ENCODE data around the gene COL5A3.
"Not testable (repeated sequence)": the region's sequence is repeated elsewhere in the genome, so short reads cannot be mapped to it uniquely, and the experiment has no call there.

Gene COL5A3

GRCh38 chr19:9935506-9936325 is 74.6 kb downstream of the COL5A3 start:
- no peak for DNase-seq

DNA sequence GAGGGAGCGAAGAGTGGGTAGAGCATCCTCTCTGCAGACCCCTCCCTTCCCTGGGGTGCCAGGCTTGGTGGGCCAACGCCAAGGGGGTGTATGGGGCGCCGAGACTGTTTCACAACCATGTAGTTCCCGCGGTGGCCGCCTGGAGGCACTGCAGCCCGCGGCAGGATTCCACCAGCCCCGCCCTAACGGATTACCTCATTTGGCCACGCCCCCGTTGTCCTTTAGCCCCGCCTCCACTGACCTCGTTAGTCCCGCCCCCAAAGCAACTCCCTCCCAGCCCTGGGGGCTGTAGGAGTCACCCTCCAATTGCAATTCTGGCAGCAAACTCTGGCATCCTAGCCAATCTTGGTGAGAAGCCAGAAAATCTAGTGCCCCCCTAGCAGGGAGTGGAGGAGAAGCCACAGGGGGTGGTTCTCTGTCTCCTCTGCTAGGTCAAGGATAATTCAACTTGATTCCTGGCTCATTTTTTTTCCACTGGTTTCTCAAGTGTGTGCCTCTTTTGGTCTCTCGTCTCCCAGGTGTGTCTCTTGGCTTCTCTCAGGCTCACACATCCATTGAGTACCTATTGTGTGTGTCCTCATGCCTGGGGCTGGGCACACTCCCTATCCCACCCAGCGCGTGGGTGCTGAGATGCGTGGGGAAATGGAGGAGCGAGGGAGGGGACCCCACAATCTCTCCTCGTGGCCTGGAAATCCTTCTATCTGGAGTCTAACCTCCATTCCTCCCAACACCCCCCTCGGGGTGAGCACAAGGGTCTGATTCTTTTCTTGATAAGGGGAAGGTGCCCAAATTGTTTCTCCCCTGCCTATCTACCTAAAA is 76.0 kb downstream of the COL5A3 start:
- peak; percentile 88 for DNase-seq

GRCh38 chr19:9932835-9933234 is 77.5 kb downstream of the COL5A3 start:
- no peak for DNase-seq

GRCh38 chr19:9931629-9932028 is 78.7 kb downstream of the COL5A3 start:
- DNase-seq = no peak

- no peak for DNase-seq
These were observed 86.9 kb downstream of the COL5A3 start for GRCh38 chr19:9923440-9923839.

DNA sequence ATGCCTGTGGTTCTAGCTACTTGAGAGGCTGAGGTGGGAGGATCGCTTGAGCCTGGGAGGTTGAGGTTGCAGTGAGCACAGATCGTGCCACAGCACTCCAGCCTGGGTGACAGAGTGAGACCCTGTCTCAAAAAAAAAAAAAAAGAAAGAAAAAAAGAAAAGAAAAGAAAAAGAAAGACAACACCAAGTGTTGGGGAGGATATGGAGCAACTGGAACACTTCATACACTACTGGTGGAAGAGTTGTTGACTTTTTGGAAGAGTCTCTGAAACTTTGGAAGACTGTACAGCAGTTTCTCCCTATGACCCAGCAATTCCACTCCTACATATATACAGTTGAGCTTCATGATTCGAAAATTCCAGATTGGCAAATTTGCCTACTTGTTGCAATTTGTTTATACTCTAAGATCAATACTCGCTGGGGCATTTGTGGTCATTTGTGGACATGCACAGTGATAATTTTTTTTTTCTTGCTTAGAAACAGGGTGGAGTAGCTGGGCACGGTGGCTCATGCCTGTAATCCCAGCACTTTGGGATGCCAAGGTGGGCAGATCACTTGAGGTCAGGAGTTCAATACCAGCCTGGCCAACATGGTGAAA is 87.4 kb downstream of the COL5A3 start:
- not testable (repeated sequence) for DNase-seq

DNA sequence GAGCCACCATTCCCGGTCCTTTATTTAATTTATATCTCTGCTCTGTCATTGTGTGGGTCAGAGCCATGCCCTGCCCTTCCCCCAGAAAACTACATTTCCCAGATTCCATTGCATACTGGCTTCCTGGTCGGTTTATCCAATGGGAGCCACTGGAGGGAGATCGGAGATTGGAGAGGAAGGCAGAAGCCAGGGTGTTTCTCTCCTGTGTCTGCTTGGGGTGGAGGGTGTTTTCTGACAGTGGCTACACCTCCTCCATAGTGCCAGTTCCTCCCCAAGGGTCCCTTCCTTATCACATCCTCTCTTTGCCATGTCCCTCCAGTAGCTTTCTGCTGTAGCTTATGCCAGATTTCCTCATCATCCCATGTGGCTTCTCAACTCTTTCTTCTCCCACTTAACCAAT is 93.0 kb downstream of the COL5A3 start:
- DNase-seq = no peak

- no peak for DNase-seq
These were observed 93.6 kb downstream of the COL5A3 start for GRCh38 chr19:9916719-9917118.

GRCh38 chr19:9914315-9915207 is 95.7 kb downstream of the COL5A3 start:
- DNase-seq = peak; percentile 87

- DNase-seq = peak; percentile 28
These were observed 96.3 kb downstream of the COL5A3 start for GRCh38 chr19:9914001-9914314.

- DNase-seq = peak; percentile 28
These were observed 96.9 kb downstream of the COL5A3 start for GRCh38 chr19:9913237-9914000.

- DNase-seq = no peak
These were observed 97.6 kb downstream of the COL5A3 start for GRCh38 chr19:9912551-9913236.

- DNase-seq = no peak
These were observed 98.6 kb downstream of the COL5A3 start for GRCh38 chr19:9911524-9912185.

DNA sequence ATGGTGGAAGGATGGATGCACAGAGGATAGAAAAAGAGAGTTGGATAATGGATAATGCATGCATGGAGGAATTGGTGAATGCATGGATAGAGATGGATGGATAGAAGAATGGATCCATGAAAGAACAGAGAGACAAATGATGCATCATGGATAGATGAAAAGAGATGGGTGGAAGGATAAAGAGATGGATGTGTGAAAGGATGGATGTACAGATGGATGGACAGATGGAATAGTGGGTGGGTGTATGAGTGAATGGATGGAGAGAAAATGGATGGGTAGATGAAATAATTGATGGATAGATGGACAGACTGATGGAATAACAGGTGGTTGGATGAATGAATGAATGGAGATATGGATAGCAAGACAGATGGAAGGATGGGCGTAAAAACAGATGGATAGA is 99.7 kb downstream of the COL5A3 start:
- DNase-seq = no peak
